GM18951 (cell line): ENCODE results near the gene WDR1.

Experiments used
- POLR2A ChIP-seq: IDR thresholded peaks from 4 replicates; pipeline ENCODE4 v1.6.1; 2011; ENCODE audit warnings: mild to moderate bottlenecking; ENCODE audit not compliant: insufficient read length, insufficient read depth; ENCODE audit errors: extremely low read depth
- in situ Hi-C: fragments of 300-500 bp; cut with MboI; formaldehyde crosslinking; loops from one replicate; pipeline ENCODE4 v1.12.0; 2022; ENCODE audit warnings: low sequenced_read_pairs, mixed read lengths, inconsistent platforms; ENCODE audit not compliant: unreplicated experiment

The WDR1 gene

DNA sequence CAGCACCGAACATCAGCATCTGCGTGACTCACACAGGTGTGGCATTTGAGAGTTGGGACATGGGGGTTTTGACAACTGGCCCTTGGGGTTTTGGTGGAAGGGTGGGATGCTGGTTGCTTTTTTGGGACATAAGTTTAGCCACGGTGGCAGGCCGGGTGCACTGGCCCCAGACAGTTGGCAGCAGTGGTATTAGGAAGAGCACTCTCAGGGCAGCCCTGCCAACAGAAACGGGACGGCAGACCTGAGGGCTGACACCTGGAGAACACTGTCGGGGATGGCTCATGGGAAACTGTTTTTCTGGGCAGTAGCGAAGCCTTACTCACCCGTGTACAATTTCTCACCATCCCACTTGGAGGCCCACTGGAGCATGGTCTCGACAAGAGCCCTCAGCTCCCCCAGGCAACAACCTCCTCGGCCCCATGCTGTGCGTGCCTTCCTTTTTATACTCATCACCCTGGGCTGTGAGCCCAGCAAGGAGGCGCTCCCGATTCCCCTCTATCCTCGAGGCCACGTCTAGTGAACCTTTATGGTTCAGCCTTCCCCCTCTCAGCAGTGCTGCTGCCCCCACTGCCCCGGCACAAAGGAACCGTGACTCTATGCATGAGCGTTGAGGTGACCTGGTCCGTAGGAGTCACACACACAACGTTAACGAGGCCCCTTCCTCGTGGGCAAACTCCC lies 30.6 kb downstream of the WDR1 start:
- TF ChIP-seq POLR2A: no peak
- in situ Hi-C loops: no loop called here

- in situ Hi-C loops: no loop called here
- no peak for TF ChIP-seq POLR2A
Observed at GRCh38 chr4:10085386-10085785, 31.2 kb downstream of the WDR1 start.

- no peak for TF ChIP-seq POLR2A
- in situ Hi-C loops: no loop called here
Observed at GRCh38 chr4:10084651-10085358, 31.8 kb downstream of the WDR1 start.

DNA sequence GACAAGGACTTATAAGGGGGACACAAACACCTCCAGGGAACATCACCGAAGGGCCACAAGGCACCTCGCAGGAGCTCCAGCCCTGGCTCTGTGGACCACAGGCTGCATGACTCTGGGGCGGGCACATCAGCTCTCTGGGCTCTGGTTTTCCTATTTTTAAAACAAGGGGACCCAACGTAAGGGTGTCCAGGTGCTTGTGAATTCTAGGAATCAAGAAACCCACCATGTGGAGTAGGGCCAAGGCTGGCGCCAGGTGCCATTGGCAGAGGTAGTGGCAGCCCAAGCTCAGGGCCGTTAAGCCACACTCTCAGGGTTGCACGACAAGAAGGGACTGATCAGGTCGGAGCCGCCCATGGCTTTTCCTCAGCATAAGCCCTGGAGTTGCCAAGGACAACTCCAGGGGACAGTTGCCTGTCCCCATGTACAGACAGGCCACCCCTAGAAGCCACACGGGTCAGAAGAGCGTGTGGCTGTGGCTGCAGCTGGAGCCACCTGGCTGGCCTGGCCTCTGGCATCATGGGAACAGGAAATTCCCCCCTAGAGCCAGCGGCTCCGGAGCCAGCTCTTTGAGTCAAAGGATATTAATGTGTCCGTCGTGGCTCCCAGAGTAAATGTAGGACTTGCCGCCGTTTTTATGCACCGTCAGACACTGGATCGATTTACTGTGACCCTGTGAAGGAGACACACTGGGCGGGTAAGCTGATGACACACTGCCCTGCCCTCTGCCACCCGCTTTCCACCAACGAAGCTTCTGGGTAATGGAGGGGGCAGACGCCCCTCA lies 32.5 kb downstream of the WDR1 start:
- TF ChIP-seq POLR2A: no peak
- in situ Hi-C loops: no loop called here

- no peak for TF ChIP-seq POLR2A
- in situ Hi-C loops: no loop called here
Observed at GRCh38 chr4:10083331-10083771, 33.2 kb downstream of the WDR1 start.

DNA sequence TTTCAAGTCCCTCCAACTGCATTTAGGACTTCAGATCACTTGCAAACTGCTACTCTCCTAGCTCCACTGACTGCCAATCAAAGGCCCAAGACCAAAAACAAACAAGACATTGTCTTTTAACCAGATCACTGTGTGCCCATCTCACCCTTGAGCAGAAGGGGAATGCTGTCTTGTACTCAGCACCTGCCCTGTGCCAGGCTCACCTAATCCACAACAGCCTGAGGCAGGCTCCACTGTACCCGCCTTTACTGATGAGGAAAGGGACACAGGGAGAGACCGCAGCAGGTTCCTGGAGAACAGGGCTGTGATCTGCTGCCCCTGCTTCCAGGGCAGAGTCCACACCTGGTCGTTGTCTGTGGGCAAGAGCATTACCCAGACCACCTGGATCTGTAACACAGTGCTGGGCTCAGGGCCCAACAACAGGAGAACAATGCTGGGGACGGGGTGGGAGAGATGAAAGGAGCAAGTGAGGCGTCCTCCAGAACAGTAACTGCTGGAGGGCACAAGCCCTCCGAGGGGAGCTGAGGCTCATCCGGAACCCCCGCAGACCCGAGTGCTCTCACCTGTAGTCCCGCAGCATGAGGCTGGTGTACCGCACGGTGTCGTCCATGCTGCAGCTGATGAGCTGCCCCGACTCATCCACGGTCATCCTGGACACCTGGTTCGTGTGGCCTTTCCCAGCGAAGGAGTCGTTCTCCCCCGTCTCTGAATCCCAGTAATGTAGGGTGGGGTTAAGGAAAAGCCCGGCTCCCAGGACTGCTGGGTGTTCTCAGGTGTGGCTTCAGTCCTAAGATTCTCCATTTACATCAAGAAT lies 33.9 kb downstream of the WDR1 start:
- TF ChIP-seq POLR2A: no peak
- in situ Hi-C loops: no loop called here

DNA sequence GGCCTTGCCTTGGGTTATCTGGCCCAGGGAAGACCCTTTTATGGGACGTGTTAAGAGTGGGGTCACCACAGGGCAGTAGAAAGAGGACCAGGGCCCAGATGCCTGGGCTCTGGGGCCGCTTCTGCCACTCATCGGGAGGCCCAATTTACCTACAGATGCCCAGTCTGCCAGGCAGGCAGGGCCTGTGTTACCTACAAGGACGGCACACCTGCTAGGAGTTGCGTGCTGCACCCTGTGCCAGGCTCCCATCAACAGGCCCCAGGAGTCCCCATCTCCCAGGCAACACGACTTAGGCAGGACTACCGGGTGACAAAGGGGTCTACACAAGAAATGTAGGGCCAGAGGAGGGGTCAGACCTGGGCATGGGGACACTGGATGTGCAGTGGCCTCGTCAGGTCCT lies 34.6 kb downstream of the WDR1 start:
- in situ Hi-C loops: no loop called here
- no peak for TF ChIP-seq POLR2A

GRCh38 chr4:10081218-10081606 lies 35.4 kb downstream of the WDR1 start:
- in situ Hi-C loops: no loop called here
- TF ChIP-seq POLR2A: no peak

DNA sequence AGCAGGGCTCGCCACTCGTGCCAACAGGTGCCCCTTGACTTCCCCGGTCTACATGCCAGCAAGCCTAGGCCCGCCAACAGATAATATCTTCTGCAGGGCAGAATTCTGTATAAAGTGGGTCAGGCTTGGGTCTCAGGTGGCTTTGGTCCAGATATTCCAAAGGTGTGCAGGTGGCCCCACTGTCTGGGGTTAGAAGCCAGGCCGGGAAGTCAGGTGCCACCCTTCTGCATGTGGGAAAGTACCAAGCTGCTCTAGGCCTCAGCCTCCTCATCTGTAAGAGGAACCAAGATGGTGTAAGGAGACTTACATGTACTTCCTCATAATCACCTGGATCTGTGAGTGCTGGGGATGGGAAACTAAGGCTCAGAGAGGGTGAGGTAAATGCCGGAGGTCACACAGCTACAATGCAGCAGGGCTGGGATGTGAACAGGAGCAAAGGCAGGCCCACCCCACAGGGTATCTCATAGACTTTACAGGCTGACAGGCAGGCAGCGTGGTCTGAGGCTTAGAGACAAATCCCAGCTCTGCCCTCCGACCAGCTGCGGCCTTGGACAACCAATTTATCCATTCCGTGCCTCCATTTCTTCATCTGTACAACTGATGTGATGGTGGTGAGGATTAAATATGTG lies 35.9 kb downstream of the WDR1 start:
- TF ChIP-seq POLR2A: no peak
- in situ Hi-C loops: no loop called here

- in situ Hi-C loops: no loop called here
- TF ChIP-seq POLR2A: no peak
Observed at GRCh38 chr4:10079912-10080588, 36.5 kb downstream of the WDR1 start.

- no peak for TF ChIP-seq POLR2A
- in situ Hi-C loops: no loop called here
Observed at GRCh38 chr4:10079256-10079655, 37.3 kb downstream of the WDR1 start.
